IgD-negative memory B cell (primary cell): ENCODE results near the gene SVIL. TPM values are rescaled to one million over a fixed set of nuclear protein-coding genes. Genes with fewer than 3 reads are reported as not detected.
"Not testable (repeated sequence)": the region's sequence is repeated elsewhere in the genome, so short reads cannot be mapped to it uniquely, and the experiment has no call there.

Experiments used
- H3K27ac Mint-ChIP-seq, 3 donors: one replicate each; pipeline ENCODE4 v1.8.0; 2020 to 2022; ENCODE audit warnings: mild to moderate bottlenecking in 3 of 3, mixed read lengths in 3 of 3, moderate library complexity in 1 of 3
- H3K27me3 Mint-ChIP-seq: one replicate; pipeline ENCODE4 v1.8.0; 2021; ENCODE audit warnings: mixed read lengths
- H3K36me3 Mint-ChIP-seq: one replicate; pipeline ENCODE4 v1.8.0; 2020; ENCODE audit warnings: mild to moderate bottlenecking, mixed read lengths
- H3K4me1 Mint-ChIP-seq, 3 donors: one replicate each; pipeline ENCODE4 v1.8.0; 2020 to 2022; ENCODE audit warnings: mixed read lengths in 3 of 3, mild to moderate bottlenecking in 1 of 3
- H3K4me3 Mint-ChIP-seq, 4 donors: one replicate each; pipeline ENCODE4 v1.8.0; 2020 to 2022; ENCODE audit warnings: mild to moderate bottlenecking in 4 of 4, mixed read lengths in 4 of 4, moderate library complexity in 3 of 4
- H3K9me3 Mint-ChIP-seq, 3 donors: one replicate each; pipeline ENCODE4 v1.8.0; 2020 to 2021; ENCODE audit warnings: mixed read lengths in 3 of 3, mild to moderate bottlenecking in 1 of 3
- polyA plus RNA-seq: library from polyadenylated mRNA; unstranded; fragments of 300-500 nt; fragmentation: Illumina TruSeq; gene quantifications from one replicate; pipeline ENCODE4 v1.2.3, GENCODE V29; 2021

SVIL gene
- polyA plus RNA-seq, 1 donor from 2014 or later, result 2.6 TPM

DNA sequence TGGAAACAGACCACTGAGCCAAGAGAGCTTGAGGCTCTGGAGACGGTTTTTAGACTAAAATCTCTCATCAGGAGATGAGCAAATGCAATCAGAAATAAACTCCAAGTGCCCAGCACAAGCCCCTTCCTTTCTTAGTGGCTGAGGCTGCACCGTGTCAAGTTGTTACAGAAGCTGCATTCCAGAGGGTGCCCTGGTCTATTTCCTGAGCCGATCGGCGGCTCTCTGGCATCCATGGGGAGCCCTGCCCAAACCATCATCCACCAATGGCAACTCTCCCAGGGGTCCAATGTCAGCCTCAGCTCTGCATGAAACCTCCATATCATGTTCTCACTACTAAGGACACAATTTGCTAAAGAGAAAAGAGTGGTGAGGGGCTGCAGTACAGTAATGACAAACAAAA is 89.6 kb downstream of the SVIL start:
- no peak overlapping the region for H3K4me3 Mint-ChIP-seq
- H3K27me3 Mint-ChIP-seq, result no peaks in the 10 kb centered on the region
- peaks cover 0 to 6% (median 0%) of the 10 kb centered on the region in 3 donors for H3K4me1 Mint-ChIP-seq
- no peaks in the 10 kb centered on the region for H3K36me3 Mint-ChIP-seq
- no peak overlapping the region for H3K27ac Mint-ChIP-seq
- no peaks in the 10 kb centered on the region for H3K9me3 Mint-ChIP-seq

DNA sequence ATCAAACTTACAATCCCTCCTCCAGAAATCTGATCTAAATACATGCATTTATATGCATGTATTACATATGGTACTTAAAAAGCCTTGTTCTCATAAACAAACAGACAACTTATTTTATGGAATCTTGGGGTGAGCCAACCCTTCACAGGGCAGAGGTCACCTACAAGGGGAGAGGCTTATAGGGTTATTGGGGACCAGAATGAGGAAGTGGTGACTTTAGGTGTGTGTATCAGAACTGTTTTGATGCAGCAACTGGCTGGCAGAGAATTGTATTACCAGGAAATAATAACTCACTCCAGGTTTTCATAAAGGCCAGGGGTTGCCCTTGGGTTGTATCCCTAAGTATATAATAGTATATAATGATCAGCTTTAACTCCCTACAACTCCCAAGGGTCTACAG is 91.1 kb downstream of the SVIL start:
- Mint-ChIP-seq H3K27me3 (no peaks in the 10 kb centered on the region), H3K36me3 (no peaks in the 10 kb centered on the region), H3K4me1 (peaks cover 0 to 6% (median 0%) of the 10 kb centered on the region in 3 donors), H3K4me3 (no peak overlapping the region), H3K9me3 (no peaks in the 10 kb centered on the region), H3K27ac (no peak overlapping the region)

DNA sequence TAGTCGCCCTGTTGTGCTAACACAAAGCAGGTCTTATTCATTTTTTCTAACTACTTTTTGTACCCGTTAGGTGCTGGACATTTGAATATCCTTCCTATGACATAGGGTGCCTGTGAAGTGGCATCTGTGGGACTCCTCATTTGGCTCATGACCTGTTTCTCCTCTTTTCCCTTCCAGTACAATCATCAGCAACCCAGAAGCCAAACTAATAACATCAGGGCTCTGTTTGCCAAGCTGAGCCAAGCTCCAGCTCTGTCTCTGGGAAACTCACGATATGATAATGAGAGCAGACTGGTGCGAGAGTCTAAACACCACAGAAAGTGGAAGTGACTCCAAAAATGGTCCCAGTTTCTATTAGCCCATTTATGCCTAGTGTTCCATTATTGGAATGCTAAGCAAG is 92.0 kb downstream of the SVIL start:
- Mint-ChIP-seq H3K27ac (no peak overlapping the region), H3K4me3 (no peak overlapping the region), H3K4me1 (peaks cover 0 to 3% (median 0%) of the 10 kb centered on the region in 3 donors), H3K27me3 (no peaks in the 10 kb centered on the region), H3K9me3 (no peaks in the 10 kb centered on the region), H3K36me3 (no peaks in the 10 kb centered on the region)

DNA sequence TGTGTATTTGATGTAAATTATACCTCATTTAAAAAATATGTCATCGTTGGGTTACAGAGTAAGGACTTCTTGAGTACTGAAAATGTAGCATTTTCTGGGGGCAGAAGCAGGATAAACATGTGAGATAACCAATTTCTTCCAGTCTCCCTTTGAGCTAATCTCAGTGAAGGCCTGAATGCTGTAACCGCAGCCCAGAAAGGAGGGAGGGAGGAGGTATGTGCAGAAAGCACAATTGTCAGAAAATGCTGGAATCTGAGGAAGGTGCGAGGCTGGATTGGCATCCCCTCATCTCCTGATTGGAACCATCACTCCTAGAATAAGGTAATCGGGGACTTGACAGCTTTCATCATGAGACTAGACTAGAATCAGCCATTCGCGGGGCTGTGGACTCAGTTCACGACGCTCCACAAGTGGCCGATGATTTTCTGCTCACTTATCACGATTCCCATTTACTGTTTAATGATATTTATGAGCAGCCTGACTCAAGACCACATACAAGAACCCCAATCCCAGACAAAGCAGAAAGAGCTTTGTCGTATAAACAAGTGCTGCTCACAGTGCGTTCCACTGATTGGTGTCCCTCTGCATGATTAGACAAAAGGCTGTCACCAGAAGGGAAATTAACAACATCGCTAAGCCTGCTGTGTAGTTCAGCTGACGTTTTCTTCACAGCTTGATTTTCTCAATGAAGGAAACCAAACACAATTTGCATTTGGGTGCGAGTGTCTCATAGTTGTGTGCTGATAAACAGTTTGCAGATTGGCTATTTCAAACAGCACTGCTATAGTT is 93.2 kb downstream of the SVIL start:
- no peak overlapping the region for H3K27ac Mint-ChIP-seq
- H3K27me3 Mint-ChIP-seq, result no peaks in the 10 kb centered on the region
- peaks cover 0 to 3% (median 0%) of the 10 kb centered on the region in 3 donors for H3K4me1 Mint-ChIP-seq
- H3K9me3 Mint-ChIP-seq, result no peaks in the 10 kb centered on the region
- no peaks in the 10 kb centered on the region for H3K36me3 Mint-ChIP-seq
- no peak overlapping the region for H3K4me3 Mint-ChIP-seq

DNA sequence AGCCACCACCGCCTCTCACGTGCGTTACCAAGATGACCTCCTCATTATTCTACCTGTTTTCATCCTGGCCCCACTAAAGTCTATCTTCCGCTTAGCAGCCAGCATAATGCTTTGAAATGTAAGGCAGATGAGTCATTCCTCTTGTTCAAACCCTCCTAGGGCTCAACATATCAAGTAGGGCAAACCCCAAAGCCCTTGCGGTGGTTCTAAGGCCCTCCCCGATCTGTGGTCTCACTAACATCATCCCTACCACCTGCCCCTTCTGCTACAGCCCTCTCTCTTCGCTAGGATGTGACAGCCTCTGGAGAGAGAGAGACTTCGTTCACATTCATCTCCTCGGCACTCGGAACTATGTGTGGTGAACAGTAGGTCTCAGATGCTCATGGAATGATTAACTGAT is 94.8 kb downstream of the SVIL start:
- Mint-ChIP-seq H3K27me3 (peaks cover 2% of the 10 kb centered on the region), H3K9me3 (no peaks in the 10 kb centered on the region), H3K27ac (no peak overlapping the region), H3K4me1 (peaks cover 0 to 3% (median 0%) of the 10 kb centered on the region in 3 donors), H3K4me3 (no peak overlapping the region), H3K36me3 (no peaks in the 10 kb centered on the region)

DNA sequence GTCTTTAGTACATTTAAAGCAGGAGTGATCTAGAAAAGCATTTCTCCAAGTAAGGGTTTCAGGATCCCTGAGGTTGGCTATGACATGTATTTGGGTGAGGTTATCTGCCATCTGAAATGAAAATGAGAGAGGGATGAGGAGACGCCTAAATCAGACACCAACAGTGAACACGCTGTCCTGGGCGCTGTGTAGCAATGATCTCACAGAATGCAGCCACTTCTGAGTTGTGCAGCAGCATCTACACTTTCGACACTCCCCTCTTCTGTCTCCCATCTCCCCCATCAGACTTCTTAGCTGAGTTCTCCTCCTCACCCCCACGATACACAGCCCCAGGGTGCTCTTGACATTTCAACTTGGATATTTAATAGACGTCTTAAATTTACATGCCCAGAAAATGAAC is 95.4 kb downstream of the SVIL start:
- Mint-ChIP-seq H3K4me3 (no peak overlapping the region), H3K27me3 (peaks cover 2% of the 10 kb centered on the region), H3K4me1 (peaks cover 0 to 3% (median 0%) of the 10 kb centered on the region in 3 donors), H3K27ac (no peak overlapping the region), H3K36me3 (no peaks in the 10 kb centered on the region), H3K9me3 (no peaks in the 10 kb centered on the region)

DNA sequence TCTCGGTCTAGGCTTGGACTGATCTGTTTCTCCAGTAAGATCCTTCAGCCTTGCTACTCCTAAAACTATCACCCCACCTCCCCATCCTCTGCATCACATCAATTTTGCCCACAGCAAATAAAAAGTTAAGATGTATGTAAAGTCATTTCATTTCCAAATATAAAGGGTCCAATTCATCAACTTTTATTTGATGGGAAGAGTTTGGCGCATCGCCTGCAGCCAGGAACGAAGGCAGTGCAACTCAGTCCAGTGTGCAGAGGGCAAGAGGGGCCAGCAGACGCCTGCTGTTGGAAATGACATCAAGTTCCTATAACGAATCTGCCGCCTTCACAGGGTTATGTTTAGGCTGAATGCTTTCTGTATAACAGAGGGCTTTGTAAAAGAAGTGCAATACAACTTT is 97.0 kb downstream of the SVIL start:
- peak overlapping the region in 1 of 3 donors; percentile 55 for H3K27ac Mint-ChIP-seq
- no peaks in the 10 kb centered on the region for H3K4me1 Mint-ChIP-seq
- no peak overlapping the region for H3K4me3 Mint-ChIP-seq
- peaks cover 2% of the 10 kb centered on the region for H3K27me3 Mint-ChIP-seq
- no peaks in the 10 kb centered on the region for H3K36me3 Mint-ChIP-seq
- H3K9me3 Mint-ChIP-seq, result no peaks in the 10 kb centered on the region

DNA sequence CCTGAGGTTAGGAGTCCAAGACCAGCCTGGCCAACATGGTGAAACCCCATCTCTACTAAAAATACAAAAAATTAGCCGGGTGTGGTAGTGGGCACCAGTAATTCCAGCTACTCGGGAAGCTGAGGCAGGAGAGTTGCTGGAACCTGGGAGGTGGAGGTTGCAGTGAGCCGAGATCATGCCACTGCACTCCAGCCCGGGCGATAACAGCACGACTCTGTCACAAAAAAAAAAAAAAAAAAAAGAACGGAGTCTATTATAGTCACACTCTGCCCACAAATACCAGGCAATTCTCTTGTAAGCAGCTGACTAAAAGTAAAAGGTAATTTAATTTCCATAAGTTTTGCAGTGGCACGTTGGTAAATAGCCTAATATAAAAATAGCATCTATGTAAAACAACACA is 98.1 kb downstream of the SVIL start:
- H3K27me3 Mint-ChIP-seq, H3K4me1 Mint-ChIP-seq, H3K9me3 Mint-ChIP-seq, H3K36me3 Mint-ChIP-seq, H3K4me3 Mint-ChIP-seq, H3K27ac Mint-ChIP-seq: not testable (repeated sequence)

DNA sequence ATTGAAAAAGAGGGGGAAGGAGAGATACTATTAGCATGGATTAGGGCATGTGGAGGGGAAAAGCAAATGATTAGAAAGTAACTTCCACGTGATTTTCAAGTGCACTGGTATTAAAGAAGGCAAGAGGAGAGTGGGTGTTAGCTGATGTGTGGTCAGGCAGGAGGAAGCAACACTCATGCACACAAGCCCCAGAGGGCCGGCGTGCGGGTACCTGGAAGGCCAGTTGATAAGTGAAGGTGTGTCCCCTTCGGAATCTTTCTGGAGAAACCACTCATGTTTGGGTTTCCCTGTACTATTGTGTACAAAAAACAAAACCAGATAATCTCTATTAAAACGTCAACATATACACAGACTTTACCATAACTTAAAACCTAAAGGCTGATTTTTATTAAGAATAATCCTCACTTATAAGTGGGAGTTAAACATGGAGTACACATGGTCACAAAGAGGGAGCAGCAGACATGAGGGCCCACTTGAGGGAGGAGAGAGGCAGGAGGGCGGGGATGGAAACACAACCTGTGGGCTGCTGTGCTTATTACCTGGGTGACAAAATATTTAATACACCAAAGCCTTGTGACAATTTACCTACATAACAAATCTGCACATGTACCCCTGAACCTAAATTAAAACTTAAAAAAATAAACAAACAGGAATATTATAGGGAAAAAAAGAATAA is 98.9 kb downstream of the SVIL start:
- no peak overlapping the region for H3K4me3 Mint-ChIP-seq
- no peaks in the 10 kb centered on the region for H3K9me3 Mint-ChIP-seq
- H3K4me1 Mint-ChIP-seq, result no peaks in the 10 kb centered on the region
- H3K27ac Mint-ChIP-seq, result no peak overlapping the region
- H3K36me3 Mint-ChIP-seq, result no peaks in the 10 kb centered on the region
- peaks cover 2% of the 10 kb centered on the region for H3K27me3 Mint-ChIP-seq

DNA sequence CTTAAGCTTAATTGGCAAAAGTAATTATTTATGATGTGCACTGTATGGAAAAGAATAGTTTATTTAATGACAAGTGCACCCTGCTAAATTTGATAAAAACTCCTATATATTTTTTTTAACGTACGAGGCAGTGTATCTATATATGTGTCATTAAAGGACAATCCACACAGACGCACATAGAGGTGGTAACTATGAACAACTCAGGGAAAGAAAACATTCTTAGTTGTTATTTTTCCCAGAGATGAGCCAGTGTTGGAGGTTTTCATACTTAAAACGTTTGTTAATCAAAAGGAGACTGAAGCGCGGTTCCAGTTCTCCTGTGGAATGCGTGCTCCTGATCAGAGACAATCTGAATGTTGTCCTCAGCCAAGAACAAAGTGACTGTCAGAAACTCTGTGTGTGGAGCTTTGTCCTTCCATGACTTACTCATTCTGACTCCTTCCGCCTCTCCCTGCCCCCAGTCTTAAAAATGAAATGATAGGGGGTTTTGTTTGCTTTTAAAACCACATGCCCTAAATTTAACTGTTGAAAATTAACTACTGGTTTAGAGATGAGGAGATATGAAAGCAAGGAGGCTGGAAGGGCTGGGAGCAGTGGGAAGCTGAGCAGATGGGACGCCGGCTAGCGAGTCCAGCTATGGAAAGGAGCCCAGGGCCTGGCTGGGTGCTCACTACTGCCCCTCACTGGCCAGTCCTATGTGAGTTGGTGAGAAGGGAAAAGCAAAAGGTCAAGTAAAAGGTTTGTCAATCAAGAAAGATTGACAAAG is 99.6 kb downstream of the SVIL start:
- Mint-ChIP-seq H3K4me1 (no peaks in the 10 kb centered on the region), H3K36me3 (no peaks in the 10 kb centered on the region), H3K27ac (peak overlapping the region in 1 of 3 donors; percentile 20), H3K9me3 (no peaks in the 10 kb centered on the region), H3K4me3 (no peak overlapping the region), H3K27me3 (peaks cover 2% of the 10 kb centered on the region)

DNA sequence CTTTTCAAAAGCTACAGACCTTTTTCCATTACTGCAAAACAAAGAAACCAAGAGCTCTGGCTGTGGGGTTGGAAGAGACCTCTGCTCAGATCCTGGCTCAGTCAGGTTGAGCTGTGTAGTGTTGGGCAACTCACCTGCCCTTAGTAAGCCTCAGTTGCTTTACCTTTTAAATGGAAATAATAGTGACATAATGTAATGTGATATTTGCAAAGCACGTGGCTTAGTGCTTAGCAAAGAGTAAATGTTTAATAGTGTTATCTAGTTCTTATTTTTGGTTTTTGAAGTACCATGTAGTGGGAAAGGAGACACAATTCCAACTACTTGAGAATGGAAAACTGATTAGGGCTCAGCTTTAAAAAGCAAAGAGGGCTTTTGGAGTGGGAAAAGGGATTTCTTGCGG is 100.2 kb downstream of the SVIL start:
- Mint-ChIP-seq H3K4me3 (no peak overlapping the region), H3K27ac (no peak overlapping the region), H3K36me3 (no peaks in the 10 kb centered on the region), H3K9me3 (no peaks in the 10 kb centered on the region), H3K27me3 (peaks cover 2% of the 10 kb centered on the region), H3K4me1 (no peaks in the 10 kb centered on the region)

DNA sequence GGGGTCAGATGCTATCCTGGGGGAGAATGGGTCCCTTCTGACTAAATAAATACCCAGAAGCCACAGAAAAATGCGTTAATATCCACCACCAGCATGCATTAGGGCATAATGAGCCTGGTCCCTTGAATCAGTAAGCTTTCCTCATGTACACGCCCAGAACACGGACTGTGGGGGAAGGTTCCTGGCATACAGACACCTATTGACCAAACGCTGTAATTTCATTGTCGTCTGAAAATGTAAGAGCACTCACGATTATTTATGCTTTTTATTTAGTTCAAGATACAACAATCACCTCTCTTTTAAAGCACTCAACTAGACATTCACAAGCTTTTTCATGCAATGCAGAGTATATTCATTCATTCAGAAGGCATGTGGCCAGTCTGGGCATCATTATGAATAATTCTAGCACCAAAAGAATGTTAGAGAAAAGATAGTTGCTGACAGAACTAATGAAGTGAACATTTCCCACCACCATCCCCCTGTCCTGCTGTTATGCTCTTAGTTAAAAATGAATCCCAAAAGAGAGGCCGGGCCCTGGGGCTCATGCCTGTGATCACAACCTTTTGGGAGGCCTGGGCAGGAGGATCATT is 101.0 kb downstream of the SVIL start:
- Mint-ChIP-seq H3K27me3 (peaks cover 2% of the 10 kb centered on the region), H3K9me3 (no peaks in the 10 kb centered on the region), H3K27ac (no peak overlapping the region), H3K4me1 (no peaks in the 10 kb centered on the region), H3K4me3 (no peak overlapping the region), H3K36me3 (no peaks in the 10 kb centered on the region)

DNA sequence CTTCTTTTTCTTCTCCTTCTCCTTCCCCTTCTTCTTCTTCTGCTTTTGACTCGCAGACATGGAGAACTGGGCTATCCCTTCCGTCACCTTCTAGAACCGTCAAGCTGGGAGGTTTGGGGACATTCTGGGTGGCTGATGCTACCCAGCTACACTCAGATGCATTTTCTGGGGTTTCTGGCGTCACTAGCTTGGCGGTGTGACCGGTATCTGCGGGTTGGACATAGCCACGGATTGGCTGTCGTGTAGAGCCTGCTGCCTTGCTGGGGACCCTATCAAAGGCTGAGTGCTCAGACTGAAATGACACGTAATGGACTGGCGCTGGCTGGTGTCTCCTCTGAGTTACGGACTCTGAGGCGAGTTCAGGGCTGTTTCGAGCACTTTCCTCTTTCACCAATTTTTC is 101.7 kb downstream of the SVIL start:
- Mint-ChIP-seq H3K36me3 (no peaks in the 10 kb centered on the region), H3K9me3 (no peaks in the 10 kb centered on the region), H3K27ac (no peak overlapping the region), H3K27me3 (peaks cover 2% of the 10 kb centered on the region), H3K4me3 (no peak overlapping the region), H3K4me1 (no peaks in the 10 kb centered on the region)

DNA sequence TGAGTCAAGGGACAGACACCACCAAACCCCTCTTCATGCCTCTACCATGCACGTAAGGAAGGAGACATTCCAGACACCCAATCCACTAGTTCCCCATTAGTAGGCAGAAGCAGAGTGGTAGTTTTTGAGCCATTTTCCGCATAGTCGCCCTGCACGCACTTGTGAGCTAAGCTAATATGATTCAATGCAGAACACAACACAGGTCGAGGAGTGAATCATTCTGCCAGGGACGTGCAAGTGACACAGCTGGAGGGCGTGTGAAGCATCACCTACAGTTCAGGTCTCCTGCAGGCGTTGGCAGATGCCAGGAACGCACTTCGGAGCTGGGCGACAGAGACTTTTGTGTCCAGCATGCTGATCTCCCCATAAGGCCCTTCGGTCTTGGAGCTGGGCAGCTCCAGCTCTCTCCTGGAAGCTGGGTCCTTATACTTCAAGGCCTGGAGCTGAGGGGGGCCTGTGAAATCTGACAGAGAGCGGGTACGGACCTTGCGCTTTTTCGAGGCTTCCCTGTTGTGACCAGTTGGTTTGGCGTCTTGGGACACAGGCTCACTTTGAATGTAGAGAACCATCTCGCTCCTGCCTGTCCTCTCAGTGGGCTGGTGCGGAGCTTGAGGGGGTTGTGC is 102.4 kb downstream of the SVIL start:
- no peak overlapping the region for H3K4me3 Mint-ChIP-seq
- no peaks in the 10 kb centered on the region for H3K36me3 Mint-ChIP-seq
- no peaks in the 10 kb centered on the region for H3K9me3 Mint-ChIP-seq
- no peaks in the 10 kb centered on the region for H3K4me1 Mint-ChIP-seq
- H3K27me3 Mint-ChIP-seq, result peaks cover 2% of the 10 kb centered on the region
- H3K27ac Mint-ChIP-seq, result no peak overlapping the region
